ENCODE results near the gene ERG. TPM values are rescaled to one million over a fixed set of nuclear protein-coding genes. Genes with fewer than 3 reads are reported as not detected.

ERG gene, protein sequence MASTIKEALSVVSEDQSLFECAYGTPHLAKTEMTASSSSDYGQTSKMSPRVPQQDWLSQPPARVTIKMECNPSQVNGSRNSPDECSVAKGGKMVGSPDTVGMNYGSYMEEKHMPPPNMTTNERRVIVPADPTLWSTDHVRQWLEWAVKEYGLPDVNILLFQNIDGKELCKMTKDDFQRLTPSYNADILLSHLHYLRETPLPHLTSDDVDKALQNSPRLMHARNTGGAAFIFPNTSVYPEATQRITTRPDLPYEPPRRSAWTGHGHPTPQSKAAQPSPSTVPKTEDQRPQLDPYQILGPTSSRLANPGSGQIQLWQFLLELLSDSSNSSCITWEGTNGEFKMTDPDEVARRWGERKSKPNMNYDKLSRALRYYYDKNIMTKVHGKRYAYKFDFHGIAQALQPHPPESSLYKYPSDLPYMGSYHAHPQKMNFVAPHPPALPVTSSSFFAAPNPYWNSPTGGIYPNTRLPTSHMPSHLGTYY
- not detected for total RNA-seq
- 0.06 TPM for polyA plus RNA-seq (2013, experiment 1 of 2)
- polyA plus RNA-seq (2013, experiment 2 of 2), result 0.46 TPM
- total RNA-seq, result 0 to 4.3 (median 0.59) reads per million in 172 experiments

GRCh38 chr21:38498057-38498833 lies at the start of gene ERG:
TSS of gene ERG (minus strand) at chr21:38498477. CDS start at chr21:38498380, 97 bp downstream.
- H3K36me3 Mint-ChIP-seq (ENCODE audit: low read depth), result no peaks in the 10 kb centered on the region
- Histone ChIP-seq H3K4me1 (ENCODE audit: insufficient read depth, low read length) (no peaks in the 10 kb centered on the region), H3K4me3 (ENCODE audit: low read length) (peak within 1 kb of the TSS; percentile 11), H3K27me3 (ENCODE audit: control insufficient read depth in 1 of 2, insufficient read depth in 2 of 2, low read length in 2 of 2) (peaks cover 17 to 26% of the 10 kb centered on the region in 2 experiments), H3K27ac (ENCODE audit: low read depth in 1 of 2, low read length in 2 of 2) (no peak within 1 kb of the TSS), H3K36me3 (ENCODE audit: insufficient read depth, low read length) (no peaks in the 10 kb centered on the region), H3K9me3 (ENCODE audit: control insufficient read depth in 1 of 2, insufficient read depth in 1 of 2, low read length in 2 of 2) (no peaks in the 10 kb centered on the region)
- ATAC-seq (ENCODE audit: poor library complexity) (no peak), DNase-seq (no peak)
- POLR2A ChIA-PET, result no interaction called here
- intact Hi-C loops (cut with DNase I, micrococcal nuclease), result no loop called here
- H3K4me3 Mint-ChIP-seq, result no peak within 1 kb of the TSS
- CTCF ChIA-PET, result no interaction called here
- H3K9me3 Mint-ChIP-seq, result no peaks in the 10 kb centered on the region
- peaks cover 85% of the 10 kb centered on the region for H3K27me3 Mint-ChIP-seq
- no peak within 1 kb of the TSS for H3K27ac Mint-ChIP-seq
- H3K4me1 Mint-ChIP-seq (ENCODE audit: low read depth), result peaks cover 14% of the 10 kb centered on the region
- TF ChIP-seq, protein P1, sequence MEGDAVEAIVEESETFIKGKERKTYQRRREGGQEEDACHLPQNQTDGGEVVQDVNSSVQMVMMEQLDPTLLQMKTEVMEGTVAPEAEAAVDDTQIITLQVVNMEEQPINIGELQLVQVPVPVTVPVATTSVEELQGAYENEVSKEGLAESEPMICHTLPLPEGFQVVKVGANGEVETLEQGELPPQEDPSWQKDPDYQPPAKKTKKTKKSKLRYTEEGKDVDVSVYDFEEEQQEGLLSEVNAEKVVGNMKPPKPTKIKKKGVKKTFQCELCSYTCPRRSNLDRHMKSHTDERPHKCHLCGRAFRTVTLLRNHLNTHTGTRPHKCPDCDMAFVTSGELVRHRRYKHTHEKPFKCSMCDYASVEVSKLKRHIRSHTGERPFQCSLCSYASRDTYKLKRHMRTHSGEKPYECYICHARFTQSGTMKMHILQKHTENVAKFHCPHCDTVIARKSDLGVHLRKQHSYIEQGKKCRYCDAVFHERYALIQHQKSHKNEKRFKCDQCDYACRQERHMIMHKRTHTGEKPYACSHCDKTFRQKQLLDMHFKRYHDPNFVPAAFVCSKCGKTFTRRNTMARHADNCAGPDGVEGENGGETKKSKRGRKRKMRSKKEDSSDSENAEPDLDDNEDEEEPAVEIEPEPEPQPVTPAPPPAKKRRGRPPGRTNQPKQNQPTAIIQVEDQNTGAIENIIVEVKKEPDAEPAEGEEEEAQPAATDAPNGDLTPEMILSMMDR (IDR thresholded peaks at IDR 0.05), result no peak

- Mint-ChIP-seq H3K36me3 (ENCODE audit: low read depth) (no peaks in the 10 kb centered on the region), H3K9me3 (no peaks in the 10 kb centered on the region), H3K4me1 (ENCODE audit: low read depth) (no peaks in the 10 kb centered on the region), H3K27me3 (peaks cover 1% of the 10 kb centered on the region), H3K4me3 (no peak overlapping the region), H3K27ac (no peak overlapping the region)
- H3K4me3 ChIP-seq (ENCODE audit: low read length), result no peak overlapping the region
- no peaks in the 10 kb centered on the region for H3K36me3 ChIP-seq (ENCODE audit: insufficient read depth, low read length)
- ChIA-PET CTCF (no interaction called here), POLR2A (no interaction called here)
- H3K27me3 ChIP-seq (ENCODE audit: control insufficient read depth in 1 of 2, insufficient read depth in 2 of 2, low read length in 2 of 2), result no peaks in the 10 kb centered on the region
- TF ChIP-seq, protein P1 (IDR thresholded peaks at IDR 0.05), result no peak
- no peak for ATAC-seq (ENCODE audit: poor library complexity)
- no peaks in the 10 kb centered on the region for H3K4me1 ChIP-seq (ENCODE audit: insufficient read depth, low read length)
- H3K9me3 ChIP-seq (ENCODE audit: control insufficient read depth in 1 of 2, insufficient read depth in 1 of 2, low read length in 2 of 2), result no peaks in the 10 kb centered on the region
- H3K27ac ChIP-seq (ENCODE audit: low read depth in 1 of 2, low read length in 2 of 2), result no peak overlapping the region
- intact Hi-C loops (cut with DNase I, micrococcal nuclease), result no loop called here
- DNase-seq, result no peak
Observed at GRCh38 chr21:38544661-38545060, 46.4 kb upstream of the ERG start.

DNA sequence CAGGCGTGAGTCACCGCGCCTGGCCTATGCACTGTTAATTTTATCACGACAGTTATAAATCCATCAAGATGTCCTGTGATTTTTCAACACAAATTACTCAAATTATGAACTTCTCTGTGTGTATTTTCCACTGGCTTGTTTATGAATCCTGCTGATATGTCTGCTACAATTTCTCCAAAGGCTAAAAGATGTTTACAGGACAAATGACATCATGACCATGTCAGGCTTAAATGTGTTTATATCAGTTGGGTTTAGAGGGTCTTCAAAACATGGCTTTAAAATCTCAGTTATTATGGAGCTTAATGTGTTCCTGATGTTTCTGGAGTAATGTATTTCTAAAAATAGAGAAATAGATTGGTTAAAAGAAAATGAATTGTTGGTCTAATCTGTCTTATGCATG lies 44.0 kb upstream of the ERG start:
- no peak overlapping the region for H3K4me3 Mint-ChIP-seq
- H3K36me3 Mint-ChIP-seq (ENCODE audit: low read depth), result no peaks in the 10 kb centered on the region
- Histone ChIP-seq H3K27ac (ENCODE audit: low read depth in 1 of 2, low read length in 2 of 2) (no peak overlapping the region), H3K9me3 (ENCODE audit: control insufficient read depth in 1 of 2, insufficient read depth in 1 of 2, low read length in 2 of 2) (no peaks in the 10 kb centered on the region), H3K4me3 (ENCODE audit: low read length) (no peak overlapping the region), H3K27me3 (ENCODE audit: control insufficient read depth in 1 of 2, insufficient read depth in 2 of 2, low read length in 2 of 2) (no peaks in the 10 kb centered on the region), H3K36me3 (ENCODE audit: insufficient read depth, low read length) (no peaks in the 10 kb centered on the region), H3K4me1 (ENCODE audit: insufficient read depth, low read length) (no peaks in the 10 kb centered on the region)
- ChIA-PET CTCF (no interaction called here), POLR2A (no interaction called here)
- ATAC-seq (ENCODE audit: poor library complexity) (no peak), DNase-seq (no peak)
- H3K27ac Mint-ChIP-seq, result no peak overlapping the region
- H3K9me3 Mint-ChIP-seq, result no peaks in the 10 kb centered on the region
- H3K27me3 Mint-ChIP-seq, result peaks cover 9% of the 10 kb centered on the region
- TF ChIP-seq, protein P1 (IDR thresholded peaks at IDR 0.05), result no peak
- intact Hi-C loops (cut with DNase I, micrococcal nuclease), result no loop called here
- H3K4me1 Mint-ChIP-seq (ENCODE audit: low read depth), result no peaks in the 10 kb centered on the region

All from CD4-positive, alpha-beta T cell (primary cell).